GM21515 (cell line): ENCODE results near the gene THSD7A.
"Not testable (repeated sequence)": the region's sequence is repeated elsewhere in the genome, so short reads cannot be mapped to it uniquely, and the experiment has no call there.

ENCODE experiments used
- ATAC-seq: cut with Tn5 transposase; IDR thresholded peaks from one replicate; pipeline ENCODE4 v1.9.1; 2021; ENCODE audit not compliant: unreplicated experiment

The THSD7A gene

DNA sequence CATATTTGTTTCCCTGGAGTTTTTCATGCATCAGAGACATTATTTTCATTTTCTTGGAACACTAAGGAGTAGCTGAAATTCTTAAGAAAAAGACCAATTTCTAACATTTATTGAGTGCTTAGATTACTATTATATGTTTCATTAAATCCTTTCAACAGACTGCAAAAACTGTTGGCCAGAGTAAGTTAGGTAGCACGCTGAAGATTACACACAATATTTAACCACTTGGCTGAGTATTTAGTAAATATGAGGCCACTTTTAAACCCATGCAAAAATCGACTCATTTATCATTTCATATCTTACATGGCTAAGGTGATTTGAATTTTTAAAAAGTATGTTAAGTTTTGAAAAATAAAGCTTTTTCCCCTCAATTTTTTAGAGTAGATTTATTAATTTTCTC lies 358.8 kb downstream of the THSD7A start:
- ATAC-seq: no peak

DNA sequence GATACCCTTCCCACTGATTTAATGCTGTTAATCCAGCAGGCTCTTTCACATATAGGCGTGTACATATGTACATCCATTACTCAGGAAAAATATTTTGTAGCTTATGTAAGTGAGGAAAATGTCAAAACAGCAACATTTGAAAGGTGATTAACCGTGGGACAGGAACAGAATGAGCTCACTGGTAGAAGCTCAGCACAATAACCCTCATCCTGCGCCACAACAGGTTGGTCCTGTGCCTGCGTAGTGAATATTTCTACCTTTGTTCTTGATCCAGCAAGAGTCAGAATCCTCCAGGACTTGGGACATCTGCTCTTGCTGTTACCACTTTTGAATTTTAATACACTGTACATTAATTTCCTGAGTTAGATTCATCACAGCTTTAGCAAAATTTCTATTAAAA lies 359.4 kb downstream of the THSD7A start:
- no peak for ATAC-seq

- no peak for ATAC-seq
Measured at GRCh38 chr7:11471255-11471654, 360.7 kb downstream of the THSD7A start.

DNA sequence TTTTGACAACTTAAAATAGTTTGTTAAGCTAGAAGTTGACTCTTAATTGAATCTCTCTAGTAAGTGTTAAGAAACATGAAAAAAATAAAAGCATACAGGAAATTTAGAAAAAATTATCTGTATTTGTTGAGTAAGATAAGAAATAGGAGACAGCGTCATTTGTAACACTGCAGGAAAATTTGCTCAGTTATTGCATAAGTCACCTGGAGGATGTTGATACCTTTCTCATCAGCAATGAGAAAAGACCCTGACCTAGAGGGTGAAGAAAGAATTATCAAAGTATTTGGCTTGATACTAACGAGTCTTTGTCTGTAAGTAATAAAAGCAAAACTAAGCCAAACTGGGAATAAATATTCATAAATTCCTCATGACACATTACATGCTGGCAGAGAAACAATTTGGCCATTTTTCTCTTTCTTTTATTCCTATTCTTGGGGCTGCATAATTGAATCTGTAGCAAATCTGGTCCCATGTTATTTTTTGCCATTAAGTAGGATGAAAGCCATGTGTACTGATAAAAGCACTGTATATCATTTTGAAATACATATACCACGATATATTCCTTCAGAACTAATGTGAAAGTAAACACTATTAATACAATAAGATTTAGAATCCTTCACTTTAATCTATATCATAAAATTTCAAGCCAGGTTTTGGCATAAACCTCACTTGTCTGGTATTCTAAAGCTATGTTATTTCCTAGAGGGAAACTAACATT lies 362.8 kb downstream of the THSD7A start:
- ATAC-seq: no peak

GRCh38 chr7:11466517-11467105 lies 365.4 kb downstream of the THSD7A start:
- no peak for ATAC-seq

- ATAC-seq: no peak
Measured at GRCh38 chr7:11464624-11465023, 367.4 kb downstream of the THSD7A start.

DNA sequence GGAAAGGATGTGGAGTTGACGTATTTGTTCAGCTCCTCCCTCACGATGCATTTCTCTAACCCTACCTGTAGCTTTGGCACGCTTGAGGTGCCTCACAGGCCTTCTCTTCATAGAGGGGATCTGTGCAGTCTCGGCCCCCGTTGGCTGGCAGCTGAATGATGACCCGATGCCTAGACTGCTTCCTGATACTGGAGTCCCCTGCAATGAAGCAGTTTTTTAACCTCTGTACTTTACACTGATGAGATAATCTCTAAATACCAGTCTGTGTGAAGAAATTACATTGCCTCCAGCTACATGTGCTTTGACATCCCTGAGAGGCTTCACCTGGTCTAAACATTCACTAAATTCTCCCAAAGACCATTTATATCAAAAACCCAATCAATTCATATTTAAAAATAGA lies 370.1 kb downstream of the THSD7A start:
- no peak for ATAC-seq

GRCh38 chr7:11458736-11459483 lies 373.1 kb downstream of the THSD7A start:
- ATAC-seq: no peak

- no peak for ATAC-seq
Measured at GRCh38 chr7:11457419-11457818, 374.6 kb downstream of the THSD7A start.

GRCh38 chr7:11456574-11456973 lies 375.4 kb downstream of the THSD7A start:
- no peak for ATAC-seq

GRCh38 chr7:11452476-11452875 lies 379.5 kb downstream of the THSD7A start:
- ATAC-seq: no peak

- ATAC-seq: no peak
Measured at GRCh38 chr7:11450281-11450680, 381.7 kb downstream of the THSD7A start.

- no peak for ATAC-seq
Measured at GRCh38 chr7:11449316-11449715, 382.7 kb downstream of the THSD7A start.

GRCh38 chr7:11448323-11448722 lies 383.7 kb downstream of the THSD7A start:
- ATAC-seq: no peak

DNA sequence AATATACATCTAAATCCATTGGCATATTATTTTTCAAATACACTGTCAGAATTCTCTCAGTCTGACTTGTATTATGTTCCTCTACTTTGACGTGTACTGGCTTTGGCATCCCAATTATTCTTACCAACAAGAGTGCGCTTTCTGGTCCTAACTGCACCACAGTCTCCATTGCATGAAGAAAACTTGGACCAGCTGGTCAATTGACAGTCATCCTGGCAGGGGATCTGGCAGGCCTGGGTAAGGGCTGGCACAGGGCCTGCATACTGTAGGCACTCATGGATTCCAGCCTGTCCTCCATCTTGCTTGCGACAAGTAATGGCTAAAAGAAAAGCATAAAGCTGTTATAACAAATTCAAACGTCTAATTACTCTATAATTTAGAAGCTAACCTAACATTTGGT lies 384.9 kb downstream of the THSD7A start:
- ATAC-seq: no peak

- not testable (repeated sequence) for ATAC-seq
Measured at GRCh38 chr7:11443934-11444333, 388.1 kb downstream of the THSD7A start.

GRCh38 chr7:11437994-11438393 lies 394.0 kb downstream of the THSD7A start:
- no peak for ATAC-seq

DNA sequence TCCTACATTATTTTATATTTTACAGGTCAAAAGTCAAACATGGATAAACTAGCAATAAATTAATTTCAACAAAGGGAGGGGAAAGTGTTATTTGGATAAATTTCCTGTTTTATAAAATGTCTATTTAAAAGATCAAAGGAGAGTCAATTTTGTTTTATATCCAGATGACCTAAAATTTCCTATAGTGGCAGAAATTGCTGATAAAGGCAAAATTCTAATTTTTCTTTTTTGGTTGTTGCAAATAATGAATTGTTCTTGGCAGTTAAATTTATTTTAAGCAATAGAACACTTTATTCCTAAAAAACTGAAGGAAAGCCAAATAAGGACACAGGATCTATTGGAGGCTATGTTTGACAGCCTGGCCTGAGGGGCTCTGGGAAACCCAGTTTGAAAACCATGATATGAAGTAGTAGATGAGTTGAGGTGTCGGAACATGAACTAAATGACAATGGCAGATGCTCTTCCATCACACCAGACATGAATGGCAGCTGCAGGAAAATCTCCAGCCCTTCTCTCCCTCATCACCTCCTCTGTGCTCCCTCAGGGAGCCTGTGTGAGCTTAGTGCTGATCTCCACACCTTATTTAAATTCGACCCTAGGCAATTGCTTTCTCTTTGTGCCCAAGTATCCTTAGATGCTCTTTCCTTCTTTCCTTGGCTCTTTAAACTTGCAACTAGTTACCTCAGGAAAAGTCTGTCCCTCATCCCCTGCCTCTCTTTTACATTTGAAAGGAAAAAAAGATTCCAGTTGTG lies 395.0 kb downstream of the THSD7A start:
- ATAC-seq: no peak

GRCh38 chr7:11436316-11436715 lies 395.7 kb downstream of the THSD7A start:
- ATAC-seq: no peak

DNA sequence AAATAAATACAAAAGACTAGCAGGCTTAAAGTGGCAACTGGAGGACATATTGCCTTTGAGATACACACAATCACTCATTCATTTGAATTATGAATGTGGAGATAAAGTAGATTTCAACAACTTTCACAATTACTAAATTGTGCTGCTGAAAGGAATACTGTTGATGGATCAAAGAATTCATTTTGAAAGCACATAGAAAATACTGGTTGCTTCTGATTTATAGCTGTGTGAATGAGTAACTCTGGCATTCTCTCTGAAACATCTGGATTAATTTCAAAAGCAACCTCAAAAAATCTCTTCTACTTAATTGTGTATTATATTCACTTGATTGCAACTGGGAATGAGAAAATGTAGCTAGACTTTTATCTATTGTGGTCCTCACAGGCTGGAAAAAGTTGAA lies 397.6 kb downstream of the THSD7A start:
- no peak for ATAC-seq

DNA sequence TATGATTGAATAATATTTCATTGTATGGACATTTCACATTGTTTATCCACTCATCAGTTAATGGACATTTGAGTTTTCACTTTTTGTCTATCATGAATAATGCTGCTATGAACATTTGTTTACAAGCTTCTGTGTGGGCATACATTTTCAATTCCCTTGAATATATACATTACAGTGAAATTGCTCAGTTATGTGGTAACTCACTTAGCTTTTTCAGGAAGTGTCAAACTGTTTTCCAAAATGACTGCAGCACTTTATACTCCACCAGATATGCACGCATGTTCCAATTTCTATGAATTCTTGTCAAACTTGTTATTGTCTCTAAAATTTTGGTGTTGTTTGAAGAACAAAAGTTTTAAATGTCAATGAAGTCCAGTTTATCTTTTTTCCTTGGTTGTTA lies 401.2 kb downstream of the THSD7A start:
- no peak for ATAC-seq

DNA sequence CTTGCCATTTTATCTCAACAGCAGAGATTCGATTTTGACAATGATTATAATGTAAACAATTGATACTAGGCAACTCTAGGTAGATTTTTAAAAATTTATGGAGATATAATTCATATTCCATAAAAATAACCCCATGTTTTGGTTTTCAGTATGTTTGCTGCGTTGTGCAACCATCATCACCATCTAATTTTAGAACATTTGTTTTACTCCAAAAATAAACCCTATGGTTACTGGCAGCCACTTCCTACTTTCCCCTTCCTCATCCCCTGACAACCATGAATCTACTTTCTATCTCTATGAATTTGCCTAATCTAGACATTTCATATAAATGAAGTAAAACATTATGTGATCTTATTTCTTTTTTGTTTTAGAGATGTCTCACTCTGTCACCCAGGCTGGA lies 401.9 kb downstream of the THSD7A start:
- no peak for ATAC-seq
